Head of caudate nucleus (tissue), 42 donors: ENCODE measurements around the gene MPHOSPH6.
"Not testable (repeated sequence)": the region's sequence is repeated elsewhere in the genome, so short reads cannot be mapped to it uniquely, and the experiment has no call there.

Experiments
- DNase-seq, 42 donors: peaks; one replicate each; pipeline versions ENCODE4 v3.0.0 to v3.0.0-alpha.2; 2020 to 2021; ENCODE audit warnings: mixed read lengths in 7 of 42
- intact Hi-C: fragments of 100-400 bp; cut with DNase I; formaldehyde crosslinking; loops from one replicate; pipeline ENCODE4 v1.15.0; 2022

Gene MPHOSPH6

DNA sequence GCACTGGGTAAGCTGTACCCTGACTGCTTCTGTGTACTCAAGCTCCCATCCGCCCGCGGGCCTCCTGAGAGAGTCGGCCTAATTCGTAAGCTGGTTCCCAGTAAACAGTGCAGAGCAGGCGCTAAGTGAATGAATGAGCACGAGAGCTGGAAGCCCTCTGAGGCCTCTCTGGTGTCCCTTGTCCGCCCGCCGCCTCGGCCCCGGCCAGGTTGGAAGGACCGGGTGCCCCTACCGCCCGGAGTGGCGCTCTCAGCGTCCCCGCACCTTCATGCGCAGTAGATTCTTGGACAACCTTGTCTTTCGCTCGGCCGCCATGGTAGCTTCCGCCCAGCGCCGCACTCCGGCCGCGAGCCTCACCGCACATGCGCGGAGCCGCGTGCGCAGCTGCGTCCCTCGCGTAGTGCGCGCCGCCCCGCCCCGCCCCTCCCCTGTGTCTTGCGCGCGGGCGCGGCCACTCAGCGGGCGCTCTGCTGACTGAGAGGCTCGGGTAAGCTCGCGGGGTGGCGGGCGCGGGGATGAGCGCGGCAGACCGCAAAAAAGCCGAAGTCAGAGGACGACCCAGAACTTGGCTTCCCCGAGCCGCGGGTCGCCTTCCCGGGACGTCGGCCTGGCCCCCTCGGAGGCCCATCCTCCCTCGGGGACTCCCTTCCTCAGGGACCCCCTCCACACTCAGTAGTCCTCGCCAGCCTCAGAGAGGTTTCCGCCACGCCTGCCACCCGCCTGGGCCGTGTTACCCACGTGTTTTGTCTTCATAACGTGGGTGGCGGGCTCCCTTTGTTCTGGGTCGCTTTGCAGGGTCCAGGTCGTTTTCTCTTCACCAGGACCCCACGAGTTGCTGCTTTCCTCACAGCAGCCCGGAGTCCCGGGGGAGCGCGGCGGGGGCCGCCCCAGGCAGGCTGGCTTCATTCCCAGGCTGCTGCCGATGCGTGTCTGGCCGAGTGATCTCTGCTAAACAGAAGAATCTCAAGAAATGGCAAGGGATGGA lies at the start of gene MPHOSPH6:
TSS of gene MPHOSPH6 (minus strand) at position 364 of the 985 bp plus-strand sequence. CDS start at position 315, 49 bp downstream.
- intact Hi-C loops = no loop called here

DNA sequence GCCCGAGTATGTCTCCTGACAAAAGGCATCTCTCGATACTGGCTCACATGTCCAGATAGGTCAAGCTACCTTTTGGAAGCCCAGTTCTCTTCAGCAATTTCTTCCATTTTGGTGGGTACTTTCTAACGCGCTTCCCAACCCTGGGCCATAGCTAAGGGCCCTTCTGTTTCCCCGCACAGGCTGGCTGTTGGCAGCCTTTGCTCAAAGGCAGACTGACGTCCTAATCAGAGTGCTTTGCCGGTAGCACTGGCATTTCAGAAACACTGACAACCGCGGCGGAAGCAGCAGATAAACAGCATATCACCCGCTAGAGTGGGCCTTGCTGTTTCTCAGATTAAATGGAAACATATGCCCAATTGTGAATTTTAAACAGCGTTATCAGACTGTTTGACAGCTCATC lies 49.3 kb upstream of the MPHOSPH6 start:
- DNase-seq = no peak
- intact Hi-C loops = no loop called here

More for the DNA sequence above, at the start of gene MPHOSPH6:
- peak; percentile 65 to 95 (median 90) for DNase-seq

DNA sequence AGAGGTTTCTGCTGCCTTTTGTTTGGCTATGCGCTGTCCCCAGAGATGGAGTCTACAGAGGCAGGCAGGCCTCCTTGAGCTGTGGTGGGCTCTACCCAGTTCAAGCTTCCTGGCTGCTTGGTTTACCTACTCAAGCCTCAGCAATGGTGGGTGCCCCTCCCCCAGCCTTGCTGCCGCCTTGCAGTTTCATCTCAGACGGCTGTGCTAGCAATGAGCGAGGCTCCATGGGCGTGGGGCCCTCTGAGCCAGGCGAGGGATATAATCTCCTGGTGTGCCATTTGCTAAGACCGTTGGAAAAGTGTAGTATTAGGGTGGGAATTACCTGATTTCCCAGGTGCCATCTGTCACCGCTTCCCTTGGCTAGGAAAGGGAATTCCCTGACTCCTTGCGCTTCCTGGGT lies 39.3 kb upstream of the MPHOSPH6 start:
- intact Hi-C loops, DNase-seq: not testable (repeated sequence)

- no peak for DNase-seq
- intact Hi-C loops = no loop called here
These were observed 33.2 kb upstream of the MPHOSPH6 start for GRCh38 chr16:82203198-82203597.

DNA sequence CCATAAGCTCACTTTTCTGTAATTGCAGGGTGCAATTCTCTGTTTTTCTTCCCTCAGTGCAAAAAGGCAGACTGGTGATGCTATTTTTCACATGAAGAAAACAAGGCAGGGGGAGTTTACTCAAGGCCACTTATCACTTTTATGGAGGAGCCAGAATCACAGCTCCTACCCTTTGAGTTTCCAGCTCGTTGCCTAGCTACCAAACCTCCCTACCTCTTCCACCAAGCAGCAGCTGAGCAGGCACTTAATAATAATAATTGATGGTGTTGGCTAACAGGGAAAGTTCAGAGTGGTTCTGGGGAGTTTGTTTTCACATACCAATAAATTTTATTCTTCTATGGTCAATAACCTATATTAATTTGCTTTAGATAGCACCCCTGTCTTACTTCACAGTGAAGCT lies 31.9 kb upstream of the MPHOSPH6 start:
- DNase-seq = no peak
- intact Hi-C loops = no loop called here

DNA sequence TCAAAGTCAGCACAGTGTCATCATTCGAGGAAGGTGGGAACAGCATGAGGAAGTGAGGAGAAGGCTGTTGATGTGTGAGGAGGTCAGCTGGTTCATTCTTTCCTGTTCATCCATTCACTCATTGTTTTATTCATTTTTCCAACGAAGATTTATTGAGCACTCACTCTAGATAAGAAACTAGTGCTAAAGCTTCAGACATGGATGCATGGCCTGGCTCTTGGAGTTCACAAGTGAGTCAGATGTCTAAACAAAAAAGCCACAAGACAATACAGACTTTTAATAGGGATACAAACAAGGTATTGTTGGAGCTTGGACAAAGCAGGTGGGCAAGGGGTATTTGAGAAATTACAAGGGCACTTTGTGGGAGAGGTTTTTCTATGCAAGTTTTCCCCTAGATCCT lies 31.3 kb upstream of the MPHOSPH6 start:
- intact Hi-C loops = no loop called here
- DNase-seq = no peak

- intact Hi-C loops = no loop called here
- no peak for DNase-seq
These were observed 29.2 kb upstream of the MPHOSPH6 start for GRCh38 chr16:82199209-82199608.

- intact Hi-C loops = no loop called here
- DNase-seq = no peak
These were observed 27.7 kb upstream of the MPHOSPH6 start for GRCh38 chr16:82197540-82198240.

DNA sequence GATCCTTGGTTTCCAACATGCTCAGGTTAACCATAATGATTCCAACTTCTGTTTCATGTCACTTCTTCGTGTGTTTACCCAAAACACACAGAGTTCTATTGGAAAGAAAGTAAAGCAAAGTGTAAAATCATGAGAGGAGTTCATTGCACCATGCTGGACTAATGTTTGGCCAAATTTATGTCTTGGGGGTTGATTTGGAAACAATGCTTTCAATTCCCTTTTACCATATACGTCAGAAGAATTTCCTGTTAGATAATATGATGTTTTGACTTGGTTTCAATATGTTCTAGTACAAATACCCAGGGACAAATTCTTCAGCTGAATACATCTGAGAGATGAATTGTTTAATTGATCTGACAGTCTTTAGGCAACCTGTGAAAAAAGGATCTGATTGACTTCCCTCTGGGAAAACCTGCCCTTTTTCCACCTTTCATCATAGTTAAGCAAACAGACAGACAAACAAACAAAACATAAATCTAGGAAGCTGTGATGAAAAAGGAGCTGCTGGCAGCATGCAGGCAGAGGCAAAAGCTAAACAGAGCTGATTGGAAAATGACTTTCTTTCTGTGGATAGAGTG lies 26.0 kb upstream of the MPHOSPH6 start:
- intact Hi-C loops = no loop called here
- DNase-seq = no peak

GRCh38 chr16:82194086-82194485 lies 24.1 kb upstream of the MPHOSPH6 start:
- intact Hi-C loops = no loop called here
- no peak for DNase-seq

DNA sequence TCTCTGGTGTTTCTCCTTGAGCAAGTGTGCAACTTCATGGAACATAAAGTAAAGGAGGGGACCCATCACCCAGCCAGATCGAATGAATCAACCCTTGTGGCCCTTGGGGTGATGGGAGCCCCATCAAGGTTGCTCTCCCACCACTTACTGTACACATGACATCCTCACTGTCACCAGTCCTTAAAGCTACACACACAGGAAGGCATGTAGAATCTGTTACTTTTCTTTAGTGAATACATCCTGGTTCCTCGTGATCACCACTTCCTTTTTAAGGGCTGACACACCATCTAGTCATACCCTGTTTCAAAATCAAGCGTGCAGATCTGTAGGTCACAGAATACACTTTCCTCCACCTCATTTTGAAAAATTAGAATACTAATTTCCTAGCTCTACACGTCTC lies 22.6 kb upstream of the MPHOSPH6 start:
- DNase-seq = no peak
- intact Hi-C loops = no loop called here

DNA sequence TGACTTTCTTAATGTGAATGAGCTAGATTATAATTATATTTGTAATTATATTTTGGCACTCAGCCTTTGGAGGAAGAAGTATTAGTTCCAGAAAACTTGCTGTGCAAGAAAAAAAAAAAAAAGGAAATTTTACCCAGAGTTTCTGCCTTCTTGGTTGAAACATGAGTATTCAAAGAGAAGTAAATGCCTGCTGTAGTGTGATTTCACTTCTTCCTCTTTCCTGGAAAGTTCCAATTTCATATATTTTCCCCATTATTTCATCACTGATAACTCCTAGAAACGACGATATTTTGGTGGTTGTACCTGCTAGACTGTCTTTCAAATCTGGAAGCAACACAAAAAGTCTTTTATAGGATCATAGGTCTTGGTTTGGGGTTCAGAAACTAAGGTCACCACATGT lies 20.4 kb upstream of the MPHOSPH6 start:
- intact Hi-C loops = no loop called here
- no peak for DNase-seq

GRCh38 chr16:82187829-82188228 lies 17.8 kb upstream of the MPHOSPH6 start:
- DNase-seq = no peak
- intact Hi-C loops = no loop called here

DNA sequence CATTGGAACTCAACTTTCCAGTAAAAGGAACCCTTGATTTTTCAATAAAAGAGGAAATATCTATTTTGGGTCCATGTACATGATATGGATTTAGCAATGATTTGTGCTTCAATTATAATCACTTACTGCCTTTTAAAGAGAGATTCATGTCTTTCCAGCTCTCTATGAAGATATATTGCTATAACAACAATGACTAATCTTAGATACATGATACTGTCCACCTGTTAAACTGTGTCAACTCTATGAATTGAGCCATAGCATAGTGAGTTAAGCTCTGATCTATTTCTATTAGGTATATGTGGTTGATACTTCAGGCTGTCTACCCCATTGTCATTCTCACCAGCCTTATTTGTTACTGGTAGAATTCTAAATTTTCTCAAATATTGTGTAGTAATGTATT lies 15.0 kb upstream of the MPHOSPH6 start:
- no peak for DNase-seq
- intact Hi-C loops = no loop called here

DNA sequence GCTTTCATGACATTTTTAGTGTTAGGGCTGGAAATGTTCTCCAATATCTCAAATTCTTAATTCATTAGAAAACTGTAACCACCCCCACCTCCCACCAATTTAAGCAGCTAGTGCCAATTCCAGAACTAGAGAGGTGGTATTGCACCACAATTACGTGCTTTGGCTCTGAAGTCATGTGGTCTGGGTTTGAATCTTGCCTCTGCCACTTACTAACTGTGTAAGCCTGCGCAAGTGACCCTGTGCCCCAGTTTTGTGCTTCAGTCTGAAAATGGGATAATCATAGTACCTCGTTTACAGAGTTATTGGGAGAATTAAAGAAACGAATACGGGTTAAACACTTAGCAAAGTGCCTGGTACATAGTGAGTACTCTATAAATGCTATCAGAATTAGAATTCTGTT lies 14.2 kb upstream of the MPHOSPH6 start:
- DNase-seq = no peak
- intact Hi-C loops = no loop called here

GRCh38 chr16:82183004-82183397 lies 13.0 kb upstream of the MPHOSPH6 start:
- intact Hi-C loops = no loop called here
- DNase-seq = no peak

DNA sequence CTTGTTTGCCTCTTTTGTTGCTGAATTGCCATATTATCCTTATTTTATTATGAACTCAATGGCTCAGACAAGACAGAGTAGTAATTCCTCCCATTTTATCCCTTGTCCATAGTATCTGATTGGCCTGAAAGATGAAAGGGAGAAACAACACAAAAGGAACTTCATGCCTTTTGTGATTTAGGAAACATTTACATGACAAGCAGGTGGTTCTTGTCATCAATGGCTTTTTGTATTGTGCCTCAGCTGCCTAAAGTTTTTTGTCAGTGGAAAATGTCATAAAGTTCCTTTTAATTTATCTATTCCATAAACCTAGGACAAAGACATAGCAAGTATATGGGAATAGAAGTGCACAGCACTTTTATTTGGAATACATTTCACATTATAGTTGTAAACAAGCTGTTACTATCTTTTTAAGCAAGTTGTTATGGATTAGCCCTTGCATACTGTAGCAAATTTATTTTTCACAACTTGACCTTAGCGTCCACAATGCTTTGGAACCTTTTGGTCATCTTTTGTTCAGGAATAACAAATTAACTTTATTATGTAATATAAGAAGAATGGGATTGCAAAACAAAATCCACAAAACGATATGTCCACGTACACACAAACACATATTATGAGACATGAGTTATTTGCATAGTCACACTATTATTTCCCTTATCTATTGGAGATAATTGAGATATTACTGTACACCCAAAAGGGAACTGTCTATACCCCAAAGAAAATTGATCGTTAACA lies 12.4 kb upstream of the MPHOSPH6 start:
- no peak for DNase-seq
- intact Hi-C loops = no loop called here

GRCh38 chr16:82181461-82182185 lies 11.6 kb upstream of the MPHOSPH6 start:
- no peak for DNase-seq
- intact Hi-C loops = no loop called here

DNA sequence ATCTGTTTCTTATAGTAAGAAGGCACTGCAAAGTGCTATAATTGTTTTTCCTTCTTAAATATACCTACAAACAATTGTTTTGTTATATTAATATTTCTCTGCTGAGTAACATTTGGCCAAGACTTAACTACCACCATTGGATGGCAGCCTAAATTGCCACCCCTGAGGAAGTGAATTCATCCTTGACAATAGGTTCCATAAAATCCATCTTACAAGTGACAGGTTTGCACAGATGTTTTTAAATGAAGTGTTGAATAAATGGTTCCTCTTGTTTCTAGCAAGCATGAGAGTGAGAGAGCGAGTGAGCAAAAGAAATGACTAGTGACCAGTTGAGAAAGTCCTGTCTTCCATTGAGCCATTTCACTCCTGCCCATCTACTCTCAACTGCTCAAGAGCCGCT lies 8.3 kb upstream of the MPHOSPH6 start:
- DNase-seq = no peak
- intact Hi-C loops = no loop called here
